ENCODE measurements around the gene OR5T2.
"Not testable (repeated sequence)": the region's sequence is repeated elsewhere in the genome, so short reads cannot be mapped to it uniquely, and the experiment has no call there.

The OR5T2 gene

GRCh38 chr11:56234155-56234554 is at the start of gene OR5T2:
OR5T2 (minus strand) TSS chr11:56234255; CDS start chr11:56233062, 1,193 bp downstream.
- no peak for DNase-seq (ENCODE audit: low read depth)
- in situ Hi-C loops (cut with HindIII; ENCODE audit: low sequenced_read_pairs), result no loop called here

DNA sequence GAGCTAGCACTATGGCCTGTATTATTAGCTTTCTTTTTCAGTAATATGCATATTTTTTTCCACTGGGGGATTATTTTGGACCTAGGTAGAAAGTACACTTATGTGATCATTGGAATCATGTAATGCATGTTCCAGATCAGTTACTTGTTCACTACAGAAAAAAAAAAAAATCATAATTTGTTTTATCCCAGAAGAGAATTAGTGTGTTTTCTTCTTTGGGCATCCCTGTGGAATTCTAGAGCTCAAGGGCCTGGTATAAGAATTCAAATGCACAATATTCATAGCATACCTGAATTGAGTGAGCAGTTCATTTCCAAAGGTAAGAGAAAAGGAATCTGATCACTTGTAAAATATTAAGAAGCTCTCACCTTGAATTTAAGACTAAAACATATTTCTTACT is 39.8 kb upstream of the OR5T2 start, which contains the start of gene OR5T1:
OR5T1 (plus strand) TSS at position 301 of the 400 bp plus-strand sequence. CDS start 1,485 bp downstream, outside the sequence.
- H3K4me3 ChIP-seq (ENCODE audit: low read depth, low read length), result no peak within 1 kb of the TSS
- in situ Hi-C loops (cut with HindIII; ENCODE audit: low sequenced_read_pairs), result no loop called here
- no peak for TF ChIP-seq CTCF (IDR thresholded peaks at IDR 0.05; ENCODE audit: low read depth, low read length, missing control alignments)
- DNase-seq (ENCODE audit: low read depth), result no peak

More at GRCh38 chr11:56234155-56234554, at the start of gene OR5T2:
- no peak within 1 kb of the TSS for H3K4me3 ChIP-seq (ENCODE audit: low read depth, low read length)
- TF ChIP-seq CTCF (IDR thresholded peaks at IDR 0.05; ENCODE audit: low read depth, low read length, missing control alignments), result no peak

DNA sequence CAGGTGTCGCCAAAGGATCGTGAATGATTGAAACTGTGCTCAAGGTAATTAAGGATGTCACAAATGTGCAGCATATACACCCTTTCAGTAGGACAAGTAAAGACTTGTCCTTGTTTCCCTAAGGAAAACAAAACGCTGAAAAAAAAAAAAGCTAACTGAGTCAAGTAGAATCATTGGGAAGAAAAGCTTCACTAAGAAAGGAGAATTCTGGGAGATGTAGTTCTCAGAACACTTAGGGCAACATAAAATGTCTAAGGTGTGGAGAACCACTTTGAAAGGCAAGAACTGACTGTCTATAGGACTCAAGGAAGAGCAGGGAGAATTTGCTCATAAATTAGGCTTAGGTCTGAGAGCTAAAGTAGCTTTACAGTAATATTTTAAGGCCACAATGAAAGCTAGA is 37.0 kb upstream of the OR5T2 start:
- in situ Hi-C loops (cut with HindIII; ENCODE audit: low sequenced_read_pairs), result no loop called here

GRCh38 chr11:56251954-56252353 is 17.9 kb upstream of the OR5T2 start, which contains the start of gene OR5T3:
OR5T3 (plus strand) TSS chr11:56252254; CDS start chr11:56252254, 0 bp downstream.
- DNase-seq (ENCODE audit: low read depth), result no peak
- TF ChIP-seq CTCF (IDR thresholded peaks at IDR 0.05; ENCODE audit: low read depth, low read length, missing control alignments), result no peak
- H3K4me3 ChIP-seq (ENCODE audit: low read depth, low read length), result no peak within 1 kb of the TSS
- in situ Hi-C loops (cut with HindIII; ENCODE audit: low sequenced_read_pairs), result no loop called here

More for the DNA sequence above, 37.0 kb upstream of the OR5T2 start:
- TF ChIP-seq CTCF (IDR thresholded peaks at IDR 0.05; ENCODE audit: low read depth, low read length, missing control alignments), result no peak
- no peak overlapping the region for H3K4me3 ChIP-seq (ENCODE audit: low read depth, low read length)
- DNase-seq (ENCODE audit: low read depth), result no peak

GRCh38 chr11:56219735-56220134 is 14.3 kb downstream of the OR5T2 start:
- H3K4me3 ChIP-seq (ENCODE audit: low read depth, low read length); DNase-seq (ENCODE audit: low read depth); in situ Hi-C loops (cut with HindIII; ENCODE audit: low sequenced_read_pairs): not testable (repeated sequence)

DNA sequence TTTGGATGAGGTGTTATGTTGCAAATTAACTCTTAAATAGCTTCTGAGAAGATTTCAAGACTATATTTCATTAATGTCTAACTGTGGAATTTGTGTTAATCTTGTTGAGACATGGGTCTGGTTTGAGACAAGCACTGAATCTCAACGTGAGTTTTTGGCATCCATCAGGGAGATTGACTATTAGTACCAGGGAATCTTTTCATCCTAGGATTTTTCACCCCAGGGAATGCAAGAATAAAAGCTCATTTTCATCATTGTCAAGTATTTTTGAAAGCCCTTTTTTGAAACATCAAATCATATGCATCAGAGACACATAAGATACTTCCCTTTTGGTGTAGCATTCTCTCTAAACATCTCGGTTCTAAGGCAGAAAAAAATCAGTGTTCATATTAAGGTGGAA is 19.5 kb downstream of the OR5T2 start:
- DNase-seq (ENCODE audit: low read depth), result no peak
- TF ChIP-seq CTCF (IDR thresholded peaks at IDR 0.05; ENCODE audit: low read depth, low read length, missing control alignments), result no peak
- in situ Hi-C loops (cut with HindIII; ENCODE audit: low sequenced_read_pairs), result no loop called here
- no peak overlapping the region for H3K4me3 ChIP-seq (ENCODE audit: low read depth, low read length)

GRCh38 chr11:56207790-56208189 is 26.3 kb downstream of the OR5T2 start:
- H3K4me3 ChIP-seq (ENCODE audit: low read depth, low read length), result no peak overlapping the region
- TF ChIP-seq CTCF (IDR thresholded peaks at IDR 0.05; ENCODE audit: low read depth, low read length, missing control alignments), result no peak
- DNase-seq (ENCODE audit: low read depth), result no peak
- in situ Hi-C loops (cut with HindIII; ENCODE audit: low sequenced_read_pairs), result no loop called here

Measured in astrocyte of the cerebellum (primary cell).